ENCODE data around the gene ADAMTS17. TPM values are rescaled to one million over a fixed set of nuclear protein-coding genes. Genes with fewer than 3 reads are reported as not detected.

Gene ADAMTS17
- total RNA-seq, 1 experiment from 2014 or later: 1.8 TPM

GRCh38 chr15:100253640-100254039, 88.1 kb downstream of the ADAMTS17 start:
- ChIA-PET POLR2A (no interaction called here), CTCF (no interaction called here)
- no peaks in the 10 kb centered on the region; the same call in 1 of the 2 replicates for H3K4me1 Mint-ChIP-seq
- H3K4me3 Mint-ChIP-seq: no peak overlapping the region
- no peaks in the 10 kb centered on the region for H3K27me3 Mint-ChIP-seq (ENCODE audit: low read depth)
- H3K36me3 Mint-ChIP-seq: peaks cover 12% of the 10 kb centered on the region
- H3K9me3 Mint-ChIP-seq: peaks cover 17% of the 10 kb centered on the region
- DNase-seq (ENCODE audit: low spot score) (no peak), ATAC-seq (no peak)
- no peak overlapping the region for H3K27ac Mint-ChIP-seq
- TF ChIP-seq ZMAT4 (CRISPR knock-in tag; IDR thresholded peaks at IDR 0.05) (no peak), OVOL2 (CRISPR knock-in tag; IDR thresholded peaks at IDR 0.05; ENCODE audit: borderline replicate concordance) (no peak), ZNF532 (CRISPR knock-in tag; IDR thresholded peaks at IDR 0.05; ENCODE audit: borderline replicate concordance) (no peak), SMAD4 (CRISPR knock-in tag; IDR thresholded peaks at IDR 0.05) (no peak), ZNF317 (CRISPR knock-in tag; IDR thresholded peaks at IDR 0.05; ENCODE audit: borderline replicate concordance, low read depth) (no peak), ZBTB21 (CRISPR knock-in tag; IDR thresholded peaks at IDR 0.05; ENCODE audit: borderline replicate concordance) (no peak)
- TF ChIP-seq, protein P1, sequence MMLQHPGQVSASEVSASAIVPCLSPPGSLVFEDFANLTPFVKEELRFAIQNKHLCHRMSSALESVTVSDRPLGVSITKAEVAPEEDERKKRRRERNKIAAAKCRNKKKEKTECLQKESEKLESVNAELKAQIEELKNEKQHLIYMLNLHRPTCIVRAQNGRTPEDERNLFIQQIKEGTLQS (CRISPR knock-in tag; conservative IDR thresholded peaks at IDR 0.05): no peak

DNA sequence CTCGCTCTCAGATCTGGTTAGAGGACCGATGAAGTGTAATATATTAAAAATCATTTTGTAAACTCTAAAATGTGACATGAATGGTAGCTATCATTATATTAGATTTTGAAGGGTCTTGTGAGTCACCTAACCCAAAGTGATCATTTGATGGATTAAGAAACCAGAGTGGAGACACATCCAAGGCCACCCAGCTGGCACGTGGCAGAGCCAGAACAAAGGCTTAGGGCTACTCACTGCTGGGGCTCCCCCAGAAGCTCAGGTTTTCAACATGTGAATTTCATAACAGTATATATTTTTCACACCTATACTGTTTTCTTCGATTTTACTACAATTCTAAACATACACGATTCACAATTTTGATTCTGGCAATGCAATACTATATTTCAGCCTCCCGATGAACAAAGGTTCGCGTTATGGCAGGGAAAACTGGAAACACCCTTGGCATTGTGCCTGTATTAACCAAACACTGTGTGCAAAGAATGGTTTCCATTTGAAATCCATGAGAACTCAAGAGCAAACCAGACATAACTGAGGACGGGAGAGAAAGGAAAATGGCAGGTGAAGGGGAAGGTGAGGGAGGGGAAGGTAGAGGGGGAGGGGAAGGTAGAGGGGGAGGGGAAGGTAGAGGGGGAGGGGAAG, 88.9 kb downstream of the ADAMTS17 start:
- TF ChIP-seq ELF4 (CRISPR knock-in tag; IDR thresholded peaks at IDR 0.05; ENCODE audit: low read depth) (no peak), GABPB1 (CRISPR knock-in tag; IDR thresholded peaks at IDR 0.05) (no peak), TP53 (CRISPR knock-in tag; IDR thresholded peaks at IDR 0.05) (no peak), MXD4 (CRISPR knock-in tag; IDR thresholded peaks at IDR 0.05; ENCODE audit: borderline replicate concordance) (no peak), FOXP1 (CRISPR knock-in tag; IDR thresholded peaks at IDR 0.05; ENCODE audit: borderline replicate concordance) (no peak), SMAD4 (CRISPR knock-in tag; IDR thresholded peaks at IDR 0.05) (no peak)
- TF ChIP-seq, protein P2, sequence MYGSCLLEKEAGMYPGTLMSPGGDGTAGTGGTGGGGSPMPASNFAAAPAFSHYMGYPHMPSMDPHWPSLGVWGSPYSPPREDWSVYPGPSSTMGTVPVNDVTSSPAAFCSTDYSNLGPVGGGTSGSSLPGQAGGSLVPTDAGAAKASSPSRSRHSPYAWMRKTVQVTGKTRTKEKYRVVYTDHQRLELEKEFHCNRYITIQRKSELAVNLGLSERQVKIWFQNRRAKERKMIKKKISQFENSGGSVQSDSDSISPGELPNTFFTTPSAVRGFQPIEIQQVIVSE (CRISPR knock-in tag; IDR thresholded peaks at IDR 0.05; ENCODE audit: borderline replicate concordance): no peak
- TF ChIP-seq, protein P3, sequence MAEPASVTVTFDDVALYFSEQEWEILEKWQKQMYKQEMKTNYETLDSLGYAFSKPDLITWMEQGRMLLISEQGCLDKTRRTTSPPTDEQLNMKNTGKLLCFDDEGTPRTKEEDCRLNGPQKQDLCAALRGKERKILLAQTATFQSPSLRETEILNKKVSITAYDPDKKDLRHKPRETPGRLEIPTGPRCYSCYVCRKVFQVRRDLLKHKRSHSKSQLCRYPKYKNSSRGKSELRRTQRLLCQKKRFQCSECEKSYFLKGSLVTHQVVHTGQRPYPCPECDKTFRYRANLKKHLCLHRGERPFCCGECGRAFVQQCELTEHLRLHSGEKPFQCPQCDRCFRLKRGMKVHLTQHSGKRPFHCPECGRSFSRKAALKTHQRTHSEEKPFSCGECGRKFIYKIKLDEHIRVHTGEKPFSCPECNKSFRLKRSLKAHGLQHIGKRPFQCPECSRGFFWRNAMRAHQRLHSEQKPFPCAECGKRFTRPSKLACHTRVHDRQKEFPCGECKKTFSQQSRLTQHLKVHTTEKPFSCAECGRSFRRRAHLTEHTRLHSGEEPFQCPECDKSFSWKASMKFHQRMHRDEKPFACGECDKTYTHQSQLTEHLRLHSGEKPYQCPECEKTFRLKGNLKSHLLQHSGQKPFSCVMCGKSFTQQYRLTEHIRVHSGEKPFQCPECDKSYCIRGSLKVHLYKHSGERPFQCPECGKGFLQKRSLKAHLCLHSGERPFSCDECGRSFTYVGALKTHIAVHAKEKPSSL (CRISPR knock-in tag; conservative IDR thresholded peaks at IDR 0.05): no peak
- CTCF ChIA-PET: no interaction called here
- no peak for ATAC-seq

More for the DNA sequence above, 88.9 kb downstream of the ADAMTS17 start:
- no peaks in the 10 kb centered on the region for H3K27me3 Mint-ChIP-seq (ENCODE audit: low read depth)
- no peaks in the 10 kb centered on the region; the same call in 1 of the 2 replicates for H3K4me1 Mint-ChIP-seq
- peaks cover 10% of the 10 kb centered on the region for H3K9me3 Mint-ChIP-seq
- H3K4me3 Mint-ChIP-seq: no peak overlapping the region
- no peak overlapping the region for H3K27ac Mint-ChIP-seq
- peaks cover 4% of the 10 kb centered on the region for H3K36me3 Mint-ChIP-seq
- POLR2A ChIA-PET: no interaction called here
- no peak for DNase-seq (ENCODE audit: low spot score)
